Bronchial epithelial cell (primary cell): ENCODE results near the gene SLC44A3. TPM values are rescaled to one million over a fixed set of nuclear protein-coding genes. Genes with fewer than 3 reads are reported as not detected.

Experiments
- DNase-seq: peaks from one replicate; pipeline ENCODE4 v3.0.0-alpha.2; 2010; ENCODE audit warnings: low read depth
- FAIRE-seq: peaks from 2 replicates; lab custom pipeline; 2011; peaks lifted over from hg19 to GRCh38; lab: Jason Lieb, UNC
- H3K27me3 ChIP-seq: 2 replicates; pipeline ENCODE4 v1.5.1; 2011; ENCODE audit warnings: low read length; ENCODE audit not compliant: control insufficient read depth, insufficient read depth
- H3K36me3 ChIP-seq: 2 replicates; pipeline ENCODE4 v1.5.1; 2011; ENCODE audit warnings: low read length; ENCODE audit not compliant: control insufficient read depth, insufficient read depth
- H3K4me3 ChIP-seq: 2 replicates; pipeline ENCODE4 v1.5.1; 2011; ENCODE audit warnings: mild to moderate bottlenecking, low read depth, low read length, control low read depth
- total RNA-seq: library from RNA; depleted of rRNA; stranded (reverse); fragments of >200 nt; gene quantifications from 2 replicates; pipeline ENCODE4 v1.2.1, GENCODE V29; 2014
- TF ChIP-seq, protein P1 (sequence below): IDR thresholded peaks from 2 replicates; pipeline ENCODE4 v1.5.1; 2011; ENCODE audit warnings: mild to moderate bottlenecking, moderate library complexity, low read length, control low read depth, inconsistent platforms; ENCODE audit not compliant: insufficient read depth, severe bottlenecking

The SLC44A3 gene
- total RNA-seq, 1 donor from 2014 or later, result 2.4 TPM

DNA sequence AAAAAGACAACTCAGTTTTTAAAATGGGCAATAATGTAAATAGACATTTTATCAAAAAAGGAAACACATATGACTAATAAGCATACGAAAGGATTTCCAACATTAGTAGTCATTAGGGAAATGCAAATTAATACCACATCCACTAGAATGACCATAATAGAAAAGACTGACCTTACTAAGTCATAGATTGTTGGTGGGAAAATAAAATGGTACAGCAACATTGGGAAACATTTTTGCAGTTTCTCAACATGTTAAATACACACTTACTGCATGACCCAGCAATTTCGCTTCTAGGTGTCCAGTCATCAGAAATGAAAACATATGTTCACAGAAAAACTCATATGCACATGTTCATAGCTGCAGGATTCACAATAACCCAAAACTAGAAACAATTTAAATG, 29.9 kb upstream of the SLC44A3 start:
- no peaks in the 10 kb centered on the region for H3K36me3 ChIP-seq
- DNase-seq (peak; percentile 46), FAIRE-seq (no peak)
- H3K27me3 ChIP-seq, result no peaks in the 10 kb centered on the region
- TF ChIP-seq, protein P1, sequence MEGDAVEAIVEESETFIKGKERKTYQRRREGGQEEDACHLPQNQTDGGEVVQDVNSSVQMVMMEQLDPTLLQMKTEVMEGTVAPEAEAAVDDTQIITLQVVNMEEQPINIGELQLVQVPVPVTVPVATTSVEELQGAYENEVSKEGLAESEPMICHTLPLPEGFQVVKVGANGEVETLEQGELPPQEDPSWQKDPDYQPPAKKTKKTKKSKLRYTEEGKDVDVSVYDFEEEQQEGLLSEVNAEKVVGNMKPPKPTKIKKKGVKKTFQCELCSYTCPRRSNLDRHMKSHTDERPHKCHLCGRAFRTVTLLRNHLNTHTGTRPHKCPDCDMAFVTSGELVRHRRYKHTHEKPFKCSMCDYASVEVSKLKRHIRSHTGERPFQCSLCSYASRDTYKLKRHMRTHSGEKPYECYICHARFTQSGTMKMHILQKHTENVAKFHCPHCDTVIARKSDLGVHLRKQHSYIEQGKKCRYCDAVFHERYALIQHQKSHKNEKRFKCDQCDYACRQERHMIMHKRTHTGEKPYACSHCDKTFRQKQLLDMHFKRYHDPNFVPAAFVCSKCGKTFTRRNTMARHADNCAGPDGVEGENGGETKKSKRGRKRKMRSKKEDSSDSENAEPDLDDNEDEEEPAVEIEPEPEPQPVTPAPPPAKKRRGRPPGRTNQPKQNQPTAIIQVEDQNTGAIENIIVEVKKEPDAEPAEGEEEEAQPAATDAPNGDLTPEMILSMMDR, result no peak
- H3K4me3 ChIP-seq, result no peak overlapping the region

DNA sequence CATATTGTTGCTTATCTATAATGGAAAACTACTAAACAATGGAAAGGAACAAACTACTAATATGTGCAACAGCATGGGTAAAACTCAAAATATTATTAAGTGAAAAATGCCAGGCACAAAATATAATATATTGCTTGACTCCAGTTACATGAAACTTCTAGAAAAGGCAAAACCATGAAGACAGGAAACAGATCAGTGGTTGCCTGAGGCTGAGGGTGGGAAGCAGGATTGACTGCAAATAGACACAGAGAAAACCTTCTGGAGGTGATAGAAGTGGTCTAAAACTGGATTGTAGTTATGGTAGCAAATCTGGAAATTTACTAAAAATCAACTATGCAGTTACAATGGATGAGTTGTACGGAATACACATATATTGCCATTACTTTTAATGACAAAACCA, 29.5 kb upstream of the SLC44A3 start:
- Histone ChIP-seq H3K36me3 (no peaks in the 10 kb centered on the region), H3K27me3 (no peaks in the 10 kb centered on the region), H3K4me3 (no peak overlapping the region)
- FAIRE-seq (no peak), DNase-seq (no peak)
- TF ChIP-seq, protein P1, result no peak

DNA sequence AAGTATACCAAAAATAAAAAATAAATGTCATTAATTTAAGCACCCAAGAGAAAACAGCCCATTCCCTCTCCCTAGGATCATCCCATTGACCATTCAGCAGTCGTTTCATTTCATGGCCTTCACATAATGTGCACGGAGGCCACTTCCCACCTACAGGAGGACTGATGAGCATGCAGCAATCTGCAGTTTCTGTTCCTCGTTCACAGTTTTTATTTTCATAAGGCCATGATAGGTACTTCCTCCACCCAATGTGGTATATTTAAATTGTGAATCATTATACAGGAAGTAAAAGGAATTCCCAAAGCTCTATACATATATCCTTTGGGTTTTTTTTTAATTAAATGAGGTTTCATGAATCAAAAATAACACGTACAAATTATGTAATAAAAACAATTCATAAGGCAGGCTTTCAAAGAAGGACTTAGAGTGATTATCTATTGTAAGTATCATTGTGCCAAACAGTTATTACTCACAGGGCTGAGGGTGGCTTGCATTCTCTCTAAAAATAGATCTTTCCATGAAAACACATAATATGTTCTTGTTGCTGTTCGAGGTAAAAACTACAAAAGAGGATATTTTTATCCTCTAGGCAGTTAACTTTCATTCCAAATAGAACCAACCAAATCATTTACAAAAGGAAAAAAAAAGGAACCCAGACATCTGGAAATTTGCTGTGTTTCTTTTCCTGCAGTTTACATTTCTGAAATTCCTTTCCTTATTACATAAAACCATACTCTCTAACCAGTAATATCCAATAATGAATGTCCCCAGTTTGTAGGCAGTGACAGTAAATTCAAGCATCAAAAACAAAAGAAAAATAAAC, 27.5 kb upstream of the SLC44A3 start:
- H3K27me3 ChIP-seq, result no peaks in the 10 kb centered on the region
- no peak overlapping the region for H3K4me3 ChIP-seq
- TF ChIP-seq, protein P1, result peak; percentile 26
- FAIRE-seq (no peak), DNase-seq (peak; percentile 83)
- H3K36me3 ChIP-seq, result no peaks in the 10 kb centered on the region

DNA sequence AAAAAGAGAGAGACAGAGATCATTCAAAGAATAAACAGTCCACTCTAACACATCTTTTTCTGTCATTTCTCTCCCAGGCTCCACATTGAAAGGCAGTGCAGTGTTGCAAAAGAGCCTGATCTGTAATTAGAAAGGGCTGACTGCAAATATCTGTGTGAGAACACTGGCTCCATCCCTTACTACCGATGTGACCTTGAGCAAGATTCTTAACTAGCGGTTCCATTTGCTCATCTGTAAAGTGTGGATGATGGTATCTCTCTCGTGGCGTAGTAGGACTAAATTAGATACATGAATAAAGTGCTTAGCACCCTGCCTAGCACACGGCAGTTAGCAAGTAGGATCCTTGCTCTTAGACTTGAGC, 26.9 kb upstream of the SLC44A3 start:
- TF ChIP-seq, protein P1, result no peak
- Histone ChIP-seq H3K27me3 (no peaks in the 10 kb centered on the region), H3K36me3 (no peaks in the 10 kb centered on the region), H3K4me3 (no peak overlapping the region)
- DNase-seq (no peak), FAIRE-seq (no peak)

DNA sequence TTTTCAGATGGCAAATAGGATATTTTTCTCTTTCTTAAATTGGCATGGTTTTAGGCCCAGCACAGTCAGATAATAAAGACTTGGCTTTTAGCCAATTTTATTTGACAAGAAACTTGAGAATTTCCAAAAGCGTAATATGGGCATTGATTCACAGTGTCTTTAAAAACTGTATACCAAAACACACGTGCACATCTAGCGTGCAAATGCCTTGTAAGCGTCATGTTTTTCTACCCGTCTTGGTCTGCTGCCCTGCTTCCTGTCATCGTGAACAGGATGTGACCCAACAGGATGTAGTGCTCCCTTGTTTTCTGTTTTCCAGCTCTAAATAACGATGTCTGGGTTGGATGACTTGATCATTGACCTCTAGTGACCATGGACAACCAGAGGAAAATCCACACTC, 24.7 kb upstream of the SLC44A3 start:
- TF ChIP-seq, protein P1, result no peak
- Histone ChIP-seq H3K4me3 (no peak overlapping the region), H3K27me3 (no peaks in the 10 kb centered on the region), H3K36me3 (no peaks in the 10 kb centered on the region)
- no peak for FAIRE-seq
- no peak for DNase-seq
